VCaP (cell line): ENCODE data around the gene TSPAN3.
A peak's percentile ranks its signal among the peaks of the same experiment; 100 is the strongest.

ENCODE experiments used
- H3K27ac ChIP-seq: fragments of 450-650 bp; 2 replicates; pipeline ENCODE4 v1.5.1; 2017
- CTCF ChIP-seq: fragments of 450-650 bp; conservative IDR thresholded peaks from 2 replicates; pipeline ENCODE4 v1.5.1; 2017; ENCODE audit warnings: mild to moderate bottlenecking, moderate library complexity

Gene TSPAN3

GRCh38 chr15:77028451-77029165 lies 42.3 kb downstream of the TSPAN3 start:
- no peak overlapping the region for H3K27ac ChIP-seq
- TF ChIP-seq CTCF: no peak

GRCh38 chr15:77027697-77028450 lies 43.0 kb downstream of the TSPAN3 start:
- TF ChIP-seq CTCF: no peak
- no peak overlapping the region for H3K27ac ChIP-seq

GRCh38 chr15:77027111-77027696 lies 43.7 kb downstream of the TSPAN3 start:
- TF ChIP-seq CTCF: no peak
- H3K27ac ChIP-seq: no peak overlapping the region

GRCh38 chr15:77026501-77027110 lies 44.3 kb downstream of the TSPAN3 start:
- H3K27ac ChIP-seq: no peak overlapping the region
- TF ChIP-seq CTCF: no peak

GRCh38 chr15:77025941-77026411 lies 44.9 kb downstream of the TSPAN3 start:
- no peak for TF ChIP-seq CTCF
- H3K27ac ChIP-seq: no peak overlapping the region

GRCh38 chr15:77025083-77025901 lies 45.6 kb downstream of the TSPAN3 start:
- peak overlapping the region; percentile 5; the same call in 1 of the 2 replicates for H3K27ac ChIP-seq
- TF ChIP-seq CTCF: no peak
